ENCODE results near the gene OR2A12.

- no peak for TF ChIP-seq POLR2A (IDR thresholded peaks at IDR 0.05; ENCODE audit: extremely low read depth, insufficient read length)
- no peak for TF ChIP-seq CTCF (IDR thresholded peaks at IDR 0.05; ENCODE audit: low read depth, low read length)
- TF ChIP-seq MAX (IDR thresholded peaks at IDR 0.05; ENCODE audit: low read depth, low read length): no peak
Measured at GRCh38 chr7:144110272-144110671, 24.2 kb downstream of the OR2A12 start.

All from NB4 (cell line).